Esophagus (tissue), 2 donors: Measurements from ENCODE around the gene MRAP2. TPM values are rescaled to one million over a fixed set of nuclear protein-coding genes. Genes with fewer than 3 reads are reported as not detected.
"Not testable (repeated sequence)": the region's sequence is repeated elsewhere in the genome, so short reads cannot be mapped to it uniquely, and the experiment has no call there.

Experiments
- H3K27ac ChIP-seq, 2 donors: one replicate each; pipeline ENCODE4 v1.5.1; 2013; ENCODE audit warnings: low read depth in 2 of 2, mild to moderate bottlenecking in 2 of 2, inconsistent platforms in 1 of 2, low read length in 1 of 2, moderate library complexity in 1 of 2
- H3K27me3 ChIP-seq, 2 donors: one replicate each; pipeline ENCODE4 v1.6.1; 2013; ENCODE audit warnings: low read length in 2 of 2, control low read depth in 1 of 2, mild to moderate bottlenecking in 1 of 2; ENCODE audit not compliant: insufficient read depth in 2 of 2, control insufficient read depth in 1 of 2
- H3K36me3 ChIP-seq, 2 donors: one replicate each; pipeline ENCODE4 v1.6.1; 2013; ENCODE audit warnings: low read length in 1 of 2; ENCODE audit not compliant: control insufficient read depth in 2 of 2, insufficient read depth in 2 of 2
- H3K4me1 ChIP-seq, 2 donors: one replicate each; pipeline ENCODE4 v1.6.1; 2013; ENCODE audit warnings: low read length in 1 of 2; ENCODE audit not compliant: control insufficient read depth in 2 of 2, insufficient read depth in 2 of 2
- H3K4me3 ChIP-seq, 2 donors: one replicate each; pipeline ENCODE4 v1.5.1; 2013; ENCODE audit warnings: low read length in 2 of 2, mild to moderate bottlenecking in 2 of 2, low read depth in 1 of 2, moderate library complexity in 1 of 2
- H3K9me3 ChIP-seq, 2 donors: one replicate each; pipeline ENCODE4 v1.6.1; 2013; ENCODE audit warnings: mild to moderate bottlenecking in 2 of 2, low read depth in 1 of 2, low read length in 1 of 2, moderate library complexity in 1 of 2; ENCODE audit not compliant: control insufficient read depth in 2 of 2, insufficient read depth in 1 of 2
- WGBS, 2 donors: extraction: QIAGEN DNeasy Blood & Tissue Kit; methylation state at CpG; one replicate each; pipeline ENCODE4 v1.1.7; 2013; 5-methylcytosine and 5-hydroxymethylcytosine counted together
- polyA plus RNA-seq, 2 donors: library from polyadenylated mRNA; stranded (reverse); fragments of 200-250 nt; gene quantifications; one replicate each; pipeline ENCODE4 v1.2.3, GENCODE V29; 2013
- donor health status: healthy with polysubstance abuse.
- donor health status: Bipolar disorder and iron deficiency.

MRAP2 gene
- polyA plus RNA-seq, 2 donors = 0.47 to 0.79 TPM

DNA sequence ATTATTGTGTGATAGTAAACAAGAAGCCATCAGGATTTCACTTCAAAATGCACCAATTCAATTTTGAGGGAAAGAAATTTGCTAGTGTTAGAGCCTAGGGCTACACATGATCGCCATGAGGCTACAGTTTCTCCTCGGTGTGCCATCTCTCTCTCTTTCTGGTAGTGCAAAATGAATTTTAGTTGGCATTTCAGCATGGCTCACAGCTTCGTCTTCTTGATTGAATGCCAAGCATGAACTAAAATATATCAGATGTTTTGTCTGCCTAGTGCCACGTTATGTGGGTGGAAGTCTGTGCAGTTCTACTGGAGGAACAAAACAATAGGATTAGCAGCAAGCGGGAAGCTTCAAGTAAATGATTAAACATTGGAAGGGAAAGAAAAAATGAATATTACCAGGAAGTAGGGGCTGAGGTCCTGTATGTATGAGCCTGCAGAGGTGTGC, 6.8 kb upstream of the MRAP2 start:
- H3K9me3 ChIP-seq = no peaks in the 10 kb centered on the region
- WGBS, 2 donors = 28 to 32% methylated on average over 5 of the region's 5 CpGs
- H3K4me1 ChIP-seq = no peaks in the 10 kb centered on the region
- H3K27ac ChIP-seq = no peak overlapping the region
- no peaks in the 10 kb centered on the region for H3K36me3 ChIP-seq
- no peaks in the 10 kb centered on the region for H3K27me3 ChIP-seq
- H3K4me3 ChIP-seq = no peak overlapping the region

DNA sequence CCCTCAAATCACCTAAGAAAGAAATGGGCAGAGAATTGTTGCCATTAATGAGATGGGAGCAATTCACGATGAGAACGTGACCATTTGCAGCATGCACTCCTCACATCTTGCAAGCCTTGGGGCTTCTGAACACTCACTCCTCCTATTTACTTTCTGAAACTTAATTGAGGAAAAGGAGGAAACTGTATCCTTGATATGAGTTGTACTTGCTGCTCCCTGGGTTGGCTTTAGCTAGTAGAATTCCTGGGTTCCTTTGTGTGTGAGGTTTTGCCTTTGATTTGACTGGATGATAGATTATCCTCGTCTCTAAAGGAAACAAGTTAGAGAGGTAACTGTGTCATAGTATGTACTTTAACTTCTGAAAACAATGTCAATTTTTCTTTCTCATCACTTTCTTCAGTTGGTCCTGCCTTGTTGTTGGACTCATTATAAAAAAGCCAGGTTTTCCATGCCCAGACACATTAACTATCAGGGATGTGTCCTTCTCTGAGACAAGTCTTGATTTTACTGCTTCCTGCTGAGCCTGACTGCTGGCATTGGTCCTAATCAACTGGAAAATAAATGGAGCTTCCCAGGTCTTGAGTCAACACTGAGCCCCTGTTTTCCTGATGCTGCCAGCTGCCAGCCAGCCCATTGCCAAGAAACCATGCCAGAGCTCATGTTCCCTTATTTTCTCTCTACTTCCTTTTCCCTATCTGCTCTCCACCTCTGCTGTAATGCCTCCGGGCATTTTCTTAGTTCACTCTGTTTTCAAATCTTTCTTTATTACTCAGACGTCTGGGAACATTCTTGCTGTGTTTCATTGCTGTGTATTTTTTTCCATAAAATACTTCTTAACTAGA, 6.0 kb upstream of the MRAP2 start:
- Histone ChIP-seq H3K27me3 (no peaks in the 10 kb centered on the region), H3K9me3 (no peaks in the 10 kb centered on the region), H3K27ac (no peak overlapping the region), H3K36me3 (no peaks in the 10 kb centered on the region), H3K4me1 (no peaks in the 10 kb centered on the region), H3K4me3 (no peak overlapping the region)
- 26 to 27% methylated on average over 5 of the region's 5 CpGs for whole genome bisulfite sequencing, 2 donors

DNA sequence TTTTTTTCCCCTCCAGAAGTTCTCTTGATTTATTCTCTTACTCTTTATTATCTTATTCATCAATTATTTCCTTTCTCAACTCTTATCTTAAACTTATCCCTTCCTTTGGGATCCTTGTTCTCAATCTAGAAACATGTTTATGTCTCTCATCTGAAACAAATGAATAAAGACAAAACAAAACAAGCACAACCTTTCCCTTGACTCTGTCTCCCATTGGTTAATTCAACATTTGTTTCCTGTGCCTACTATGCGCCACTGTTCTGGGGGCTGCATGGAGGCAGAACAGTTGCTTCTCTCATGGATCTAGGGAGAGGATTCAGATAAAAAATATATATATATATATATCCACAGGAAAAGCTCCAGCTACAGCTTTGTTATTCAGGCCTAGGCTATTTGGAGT, 5.2 kb upstream of the MRAP2 start:
- H3K27me3 ChIP-seq = no peaks in the 10 kb centered on the region
- no peak overlapping the region for H3K27ac ChIP-seq
- no peaks in the 10 kb centered on the region for H3K36me3 ChIP-seq
- no peaks in the 10 kb centered on the region for H3K9me3 ChIP-seq
- H3K4me3 ChIP-seq = no peak overlapping the region
- 91 to 94% methylated on average over 1 of the region's 1 CpG for WGBS, 2 donors
- H3K4me1 ChIP-seq = no peaks in the 10 kb centered on the region

DNA sequence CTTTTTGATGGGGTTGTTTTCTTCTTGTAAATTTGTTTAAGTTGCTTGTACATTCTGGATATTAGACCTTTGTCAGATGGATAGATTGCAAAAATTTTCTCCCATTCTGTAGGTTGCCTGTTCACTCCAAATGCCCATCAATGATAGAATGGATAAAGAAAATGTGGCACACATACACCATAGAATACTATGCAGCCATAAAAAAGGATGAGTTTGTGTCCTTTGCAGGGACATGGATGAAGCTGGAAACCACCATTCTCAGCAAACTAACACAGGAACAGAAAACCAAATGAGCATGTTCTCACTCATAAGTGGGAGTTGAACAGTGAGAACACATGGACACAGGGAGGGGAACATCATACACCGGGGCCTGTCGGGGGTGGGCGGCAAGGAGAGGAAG, 1.6 kb upstream of the MRAP2 start:
- not testable (repeated sequence) for H3K4me3 ChIP-seq, H3K9me3 ChIP-seq, H3K36me3 ChIP-seq, H3K27ac ChIP-seq, H3K27me3 ChIP-seq, H3K4me1 ChIP-seq
- WGBS, 2 donors = 96 to 98% methylated on average over 3 of the region's 3 CpGs

DNA sequence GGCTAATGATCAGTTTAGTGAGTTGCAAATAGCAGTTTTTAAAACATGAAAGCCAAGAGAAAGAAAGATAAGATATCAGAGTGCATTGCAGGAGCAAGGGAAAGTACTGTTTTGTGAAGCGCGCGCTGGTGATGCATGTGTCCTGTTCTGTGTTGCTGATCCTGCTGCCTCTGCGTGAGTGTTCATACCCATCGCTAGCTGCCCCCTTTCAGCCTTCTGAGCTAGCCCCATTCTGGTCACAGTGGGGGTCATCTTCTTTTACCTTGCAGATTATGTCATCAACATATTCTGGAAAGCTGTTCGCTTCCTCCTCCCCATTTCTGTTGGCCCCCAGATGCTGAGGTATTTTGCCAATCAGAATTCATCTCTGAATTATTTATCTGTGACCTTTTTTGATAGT, 1.9 kb downstream of the MRAP2 start:
- WGBS, 2 donors = 97 to 99% methylated on average over 6 of the region's 6 CpGs
- H3K27me3 ChIP-seq = no peaks in the 10 kb centered on the region

DNA sequence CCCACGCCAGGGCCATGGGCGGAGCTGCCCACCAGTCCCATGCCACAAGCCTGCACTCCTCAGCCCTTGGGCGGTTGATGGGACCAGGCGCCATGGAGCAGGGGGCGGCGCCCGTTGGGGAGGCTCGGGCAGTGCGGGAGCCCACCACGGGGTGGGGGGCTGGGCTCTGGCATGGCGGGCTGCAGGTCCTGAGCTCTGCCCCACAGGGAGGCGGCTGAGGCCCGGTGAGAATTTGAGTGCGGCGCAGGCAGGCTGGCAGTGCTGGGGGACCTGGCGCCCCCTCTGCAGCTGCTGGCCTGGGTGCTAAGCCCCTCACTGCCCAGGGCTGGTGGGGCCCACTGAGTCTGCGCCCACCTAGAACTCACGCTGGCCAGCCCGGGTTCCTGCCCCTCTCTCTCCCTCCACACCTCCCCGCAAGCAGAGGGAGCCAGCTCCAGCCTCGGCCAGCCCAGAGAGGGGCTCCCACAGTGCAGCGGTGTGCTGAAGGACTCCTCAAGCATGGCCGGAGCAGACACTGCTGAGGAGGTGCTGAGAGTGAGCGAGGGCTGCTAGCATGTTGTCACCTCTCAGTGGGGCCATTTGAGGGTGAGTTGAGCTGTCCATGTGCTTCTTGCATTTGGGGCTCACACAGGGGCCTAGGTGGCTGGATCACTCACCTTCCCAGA, 4.0 kb downstream of the MRAP2 start:
- Histone ChIP-seq H3K4me3 (no peak overlapping the region), H3K9me3 (no peaks in the 10 kb centered on the region), H3K27me3 (no peaks in the 10 kb centered on the region), H3K27ac (no peak overlapping the region), H3K36me3 (no peaks in the 10 kb centered on the region), H3K4me1 (no peaks in the 10 kb centered on the region)
- WGBS, 2 donors = 96% methylated on average over 22 to 24 of the region's 24 CpGs

More for the DNA sequence above, 1.9 kb downstream of the MRAP2 start:
- Histone ChIP-seq H3K9me3 (no peaks in the 10 kb centered on the region), H3K27ac (no peak overlapping the region), H3K36me3 (no peaks in the 10 kb centered on the region), H3K4me3 (no peak overlapping the region), H3K4me1 (no peaks in the 10 kb centered on the region)

DNA sequence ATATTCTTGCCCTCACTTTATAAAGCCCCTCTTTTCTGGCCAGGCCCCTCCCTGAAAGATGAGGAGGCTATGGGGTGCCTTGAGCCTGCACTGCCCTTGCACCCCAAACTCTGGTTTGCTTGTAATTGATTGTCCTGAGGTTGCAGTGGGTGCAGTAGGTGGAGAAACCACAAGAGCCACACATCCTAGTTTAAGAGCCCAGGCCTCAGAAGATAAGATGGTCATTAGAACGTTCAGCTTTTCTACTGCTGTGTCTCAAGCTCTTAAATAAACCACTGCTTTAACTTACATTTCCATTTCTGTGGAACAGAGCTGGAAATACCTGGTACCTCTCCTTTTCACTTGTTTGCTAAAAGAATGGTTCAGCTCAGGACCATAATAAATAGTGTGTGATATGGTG, 9.0 kb downstream of the MRAP2 start:
- Histone ChIP-seq H3K27me3 (no peaks in the 10 kb centered on the region), H3K36me3 (no peaks in the 10 kb centered on the region), H3K4me3 (no peak overlapping the region), H3K9me3 (no peaks in the 10 kb centered on the region), H3K4me1 (no peaks in the 10 kb centered on the region), H3K27ac (no peak overlapping the region)
- WGBS, 2 donors = 37 to 52% methylated on average over 1 of the region's 1 CpG

DNA sequence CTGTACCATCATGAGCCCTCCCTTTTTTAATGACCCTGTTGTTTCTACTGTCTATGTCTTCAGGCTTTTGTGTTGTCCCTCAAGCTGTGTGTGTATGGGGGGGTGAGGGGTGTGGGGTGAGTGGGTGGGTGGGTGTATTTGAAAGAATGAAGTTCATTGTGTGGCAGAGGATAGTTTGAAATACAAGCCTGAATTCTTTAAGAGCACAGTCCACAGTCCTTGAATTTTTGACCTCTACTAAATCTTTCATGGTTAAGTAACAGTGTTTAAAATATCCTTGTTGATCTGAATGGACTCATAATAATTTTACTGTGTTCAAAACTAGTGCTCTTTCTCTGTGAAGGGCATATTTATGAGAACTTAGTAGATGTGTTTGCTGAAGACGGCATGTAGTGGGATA, 10.0 kb downstream of the MRAP2 start:
- Histone ChIP-seq H3K27ac (no peak overlapping the region), H3K36me3 (no peaks in the 10 kb centered on the region), H3K27me3 (no peaks in the 10 kb centered on the region), H3K4me3 (no peak overlapping the region), H3K9me3 (no peaks in the 10 kb centered on the region), H3K4me1 (no peaks in the 10 kb centered on the region)
- WGBS, 2 donors = 60 to 85% methylated on average over 1 of the region's 1 CpG

DNA sequence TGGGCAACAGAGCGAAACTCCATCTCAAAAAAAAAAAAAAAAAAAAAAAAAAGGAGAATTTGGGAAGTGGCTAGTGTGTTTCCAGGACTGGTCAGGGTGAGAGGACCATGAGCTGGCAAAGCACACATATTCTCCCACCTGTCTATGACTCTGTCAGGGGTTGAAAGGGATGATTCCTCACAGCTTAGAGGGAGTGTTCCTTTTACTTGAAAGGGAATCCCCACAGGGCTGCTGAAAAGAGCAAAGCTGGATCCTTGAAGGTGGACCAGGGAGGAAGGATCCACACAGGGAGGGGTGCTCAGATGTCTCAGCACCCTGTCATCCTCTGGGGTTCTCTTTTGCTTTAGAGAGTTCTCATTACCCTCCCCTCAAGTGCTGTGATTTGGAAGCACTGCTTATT, 13.2 kb downstream of the MRAP2 start:
- H3K4me3 ChIP-seq = no peak overlapping the region
- H3K9me3 ChIP-seq = no peaks in the 10 kb centered on the region
- no peaks in the 10 kb centered on the region for H3K4me1 ChIP-seq
- no peak overlapping the region for H3K27ac ChIP-seq
- 67% methylated on average over 1 of the region's 1 CpG; no CpG with 5 or more reads in 1 of the 2 donors for WGBS, 2 donors
- H3K36me3 ChIP-seq = no peaks in the 10 kb centered on the region
- H3K27me3 ChIP-seq = no peaks in the 10 kb centered on the region

DNA sequence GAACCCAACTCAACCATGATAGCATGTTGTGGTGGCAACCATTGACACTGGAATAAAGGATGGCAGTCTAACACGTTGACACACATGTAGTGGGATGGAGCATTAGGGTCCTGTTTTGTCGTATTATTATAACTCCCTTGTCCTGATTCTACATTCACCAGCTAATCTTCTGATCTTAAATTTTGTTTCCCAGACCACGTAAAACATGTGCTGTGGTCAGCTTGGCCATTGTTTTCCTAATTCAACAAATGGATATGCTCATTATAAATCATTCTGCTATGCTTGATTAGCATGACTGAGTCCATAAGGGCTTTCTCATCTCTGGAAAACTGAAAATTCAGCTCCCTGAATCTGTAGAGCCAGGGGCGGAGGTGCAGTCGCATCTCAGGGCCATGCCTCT, 15.0 kb downstream of the MRAP2 start:
- H3K27me3 ChIP-seq = no peaks in the 10 kb centered on the region
- H3K4me1 ChIP-seq = no peaks in the 10 kb centered on the region
- H3K36me3 ChIP-seq = no peaks in the 10 kb centered on the region
- no peaks in the 10 kb centered on the region for H3K9me3 ChIP-seq
- 90% methylated on average over 5 of the region's 5 CpGs for WGBS, 2 donors
- H3K4me3 ChIP-seq = no peak overlapping the region
- no peak overlapping the region for H3K27ac ChIP-seq
